Heart left ventricle (tissue), 16 donors: ENCODE measurements around the gene C1QL3. TPM values are rescaled to one million over a fixed set of nuclear protein-coding genes. Genes with fewer than 3 reads are reported as not detected.

Source experiments
- ATAC-seq, 4 donors: fragments of 200-7000 bp; cut with Tn5 transposase; one replicate each; pipeline ENCODE4 v1.9.1; 2020 to 2022; ENCODE audit warnings: moderate library complexity in 4 of 4, mild to moderate bottlenecking in 3 of 4, moderate number of reproducible peaks in 1 of 4
- DNase-seq, 5 donors: peaks; one replicate each; pipeline ENCODE4 v3.0.0-alpha.2; 2020
- H3K27ac ChIP-seq, 12 donors: fragments of 200-600 bp; sonication (generic) in 4 of 12; one replicate each; pipeline versions ENCODE4 v1.5.0 to v1.8.0; 2016 to 2022; ENCODE audit warnings: mild to moderate bottlenecking in 2 of 12
- H3K27me3 ChIP-seq, 9 donors: fragments of 200-600 bp; sonication (generic) in 2 of 9; one replicate each; pipeline versions ENCODE4 v1.5.1 to v1.8.0; 2016 to 2022; ENCODE audit warnings: mild to moderate bottlenecking in 3 of 9
- H3K36me3 ChIP-seq, 9 donors: fragments of 200-600 bp; sonication (generic) in 2 of 9; one replicate each; pipeline versions ENCODE4 v1.5.0 to v1.8.0; 2018 to 2022; ENCODE audit warnings: mild to moderate bottlenecking in 2 of 9
- H3K4me1 ChIP-seq, 12 donors: fragments of 200-600 bp; sonication (generic) in 4 of 12; one replicate each; pipeline versions ENCODE4 v1.5.0 to v1.8.0; 2016 to 2022; ENCODE audit warnings: mild to moderate bottlenecking in 3 of 12
- H3K4me3 ChIP-seq, 12 donors: fragments of 200-600 bp; sonication (generic) in 4 of 12; one replicate each; pipeline versions ENCODE4 v1.5.0 to v1.8.0; 2017 to 2022; ENCODE audit warnings: mild to moderate bottlenecking in 9 of 12, moderate library complexity in 4 of 12
- H3K9me3 ChIP-seq, 12 donors: fragments of 200-600 bp; sonication (generic) in 4 of 12; one replicate each; pipeline versions ENCODE4 v1.5.0 to v1.8.0; 2016 to 2022; ENCODE audit warnings: mild to moderate bottlenecking in 1 of 12
- CTCF ChIP-seq, 12 donors: fragments of 200-600 bp; sonication (generic) in 4 of 12; IDR thresholded peaks; one replicate each; pipeline versions ENCODE4 v1.5.0 to v1.8.0; 2018 to 2022; ENCODE audit warnings: antibody characterized with exemption in 12 of 12, mild to moderate bottlenecking in 5 of 12
- POLR2A ChIP-seq, 2 donors: fragments of 450-650 bp; IDR thresholded peaks; one replicate each; pipeline ENCODE4 v1.6.1; 2017; ENCODE audit warnings: antibody characterized with exemption in 2 of 2, mild to moderate bottlenecking in 2 of 2, moderate library complexity in 2 of 2
- WGBS, 4 donors: extraction: QIAGEN DNeasy Blood & Tissue Kit in 2 of 4; methylation state at CpG; one replicate each; pipeline versions ENCODE4 v1.1.5 to v1.1.7; 2013 to 2018; 5-methylcytosine and 5-hydroxymethylcytosine counted together
- intact Hi-C, 10 donors: fragments of 100-400 bp; cut with DNase I; formaldehyde crosslinking; loops; one replicate each; pipeline versions ENCODE4 v1.11.1 to v1.14.2; 2022
- polyA plus RNA-seq, 2 donors: library from polyadenylated mRNA; stranded (reverse); fragments of 200-250 nt; gene quantifications; one replicate each; pipeline ENCODE4 v1.2.3, GENCODE V29; 2013
- total RNA-seq, 9 donors: library from RNA; depleted of rRNA in 2 of 9; stranded (reverse); fragments of >200 nt in 2 of 9; fragmentation: NEBNext Ultra II Directional in 3 of 9; extraction: Animal tissue kit (Norgen Biotek cat#: 25700) in 3 of 9; gene quantifications; one replicate each; pipeline versions ENCODE4 v1.1.0 to v1.2.4, GENCODE V29; 2016 to 2023
- donor health status: ischemic (EF 13 %, LVEDD 7.1; RV severe dilation, severe dysfunction).
- donor health status: healthy with polysubstance abuse.
- donor health status: DM: no; HTN: yes; CAD: no.
- donor health status: DM: no; HTN: no; CAD: no.
- donor health status: ischemic (EF 25% LVEDD 6.9; RV normal size, moderate dysfunction).
- donor health status: ischemic (EF 25% LVEDD 5.7; RV mildly dilated, moderate dysfunction).
- donor health status: healthy.
- donor health status: DM: yes; HTN: yes; CAD: no.
- donor health status: ischemic (EF 35%, LVEDD 5.7; RV mildly dilated, moderate dysfunction).
- donor health status: nonischemic (EF 11% LVEDD 7.7; RV severe dilation, severe dysfunction).
- donor health status: DM: yes; HTN: yes; CAD: no.
- donor health status: PGD.
- donor health status: ischemic (EF 29% LVEDD 5.4; RV normal size, mild dysfunction).
- donor health status: nonischemic (EF 23%, LVEDD 6.1; RV moderate dilation, normal function).

C1QL3 gene
- total and polyA plus RNA-seq, 11 donors: 0.03 TPM; not detected in 10

DNA sequence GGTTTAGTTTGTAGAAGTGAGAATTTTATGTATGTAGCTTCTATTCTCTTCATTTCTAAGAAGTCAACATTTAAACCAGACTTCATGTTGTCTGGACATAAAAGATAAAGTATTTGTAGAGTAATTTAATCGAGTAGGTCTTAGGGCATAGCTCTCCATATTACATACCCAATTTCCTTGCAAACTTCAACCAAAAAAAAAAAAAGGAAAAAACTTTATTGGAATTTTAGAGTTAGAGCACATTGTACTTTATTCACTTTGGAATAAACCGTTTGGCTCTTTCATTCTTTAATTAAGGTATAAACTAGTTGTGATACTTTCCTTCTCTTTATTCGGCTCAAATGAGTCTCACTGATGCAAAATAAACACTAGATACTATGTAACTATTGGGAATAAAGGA is 48.9 kb downstream of the C1QL3 start:
- no peak for ATAC-seq
- 84 to 94% (median 90%) methylated on average over 3 of the region's 3 CpGs for WGBS, 4 donors
- Histone ChIP-seq H3K4me3 (no peak overlapping the region), H3K27me3 (no peaks in the 10 kb centered on the region), H3K27ac (no peak overlapping the region), H3K9me3 (no peaks in the 10 kb centered on the region), H3K36me3 (peaks cover 0 to 6% (median 0%) of the 10 kb centered on the region in 9 donors), H3K4me1 (no peaks in the 10 kb centered on the region)
- TF ChIP-seq POLR2A (IDR thresholded peaks at IDR 0.05): no peak
- TF ChIP-seq CTCF (IDR thresholded peaks at IDR 0.05): no peak
- no peak for DNase-seq
- intact Hi-C loops: loop anchor here in 1 of 10 donors (10.0 kb wide), 1 partner anchor 58 kb away; no protein-coding TSS in a partner anchor

DNA sequence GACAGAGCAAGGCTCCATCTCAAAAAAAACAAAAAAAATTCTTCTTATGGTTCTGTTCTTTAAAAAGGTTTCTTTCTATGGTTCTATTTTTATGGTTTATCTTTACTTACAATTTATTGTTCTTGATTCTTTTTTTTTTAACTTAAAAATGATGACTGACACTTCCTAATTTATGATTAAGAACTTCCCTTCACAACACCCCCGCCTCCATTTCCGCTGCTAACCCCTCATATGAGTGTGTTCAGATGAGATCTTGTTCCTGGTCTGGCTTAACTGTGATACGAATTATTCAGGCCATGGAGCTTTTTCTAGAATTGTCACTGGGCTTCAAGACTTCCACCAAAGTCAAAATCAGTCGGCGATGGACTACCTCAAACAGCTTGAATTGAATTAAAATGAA is 50.9 kb downstream of the C1QL3 start:
- H3K27me3 ChIP-seq: no peaks in the 10 kb centered on the region
- H3K27ac ChIP-seq: no peak overlapping the region
- H3K4me1 ChIP-seq: no peaks in the 10 kb centered on the region
- WGBS, 4 donors: 71 to 82% (median 75%) methylated on average over 5 of the region's 5 CpGs
- intact Hi-C loops: loop anchor here in 1 of 10 donors (10.0 kb wide), 1 partner anchor 56 kb away; no protein-coding TSS in a partner anchor
- no peak overlapping the region for H3K4me3 ChIP-seq
- H3K9me3 ChIP-seq: no peaks in the 10 kb centered on the region
- ATAC-seq (no peak), DNase-seq (no peak)
- H3K36me3 ChIP-seq: peaks cover 0 to 6% (median 0%) of the 10 kb centered on the region in 9 donors
- TF ChIP-seq POLR2A (IDR thresholded peaks at IDR 0.05): no peak
- no peak for TF ChIP-seq CTCF (IDR thresholded peaks at IDR 0.05)

GRCh38 chr10:16466001-16466400 is 55.7 kb downstream of the C1QL3 start:
- TF ChIP-seq CTCF (IDR thresholded peaks at IDR 0.05): no peak
- TF ChIP-seq POLR2A (IDR thresholded peaks at IDR 0.05): no peak
- intact Hi-C loops: no loop called here
- DNase-seq (no peak), ATAC-seq (no peak)
- 93 to 94% (median 93%) methylated on average over 1 of the region's 1 CpG for WGBS, 4 donors
- Histone ChIP-seq H3K27me3 (no peaks in the 10 kb centered on the region), H3K4me3 (no peak overlapping the region), H3K36me3 (peaks cover 0 to 6% (median 0%) of the 10 kb centered on the region in 9 donors), H3K4me1 (no peaks in the 10 kb centered on the region), H3K9me3 (no peaks in the 10 kb centered on the region), H3K27ac (no peak overlapping the region)

Other genes with a start within 250 kb of the C1QL3 start
- 10 to 100 TPM in 8 of 9 donors, 1 to 10 TPM in 1; 7.4 to 19.3 (median 13.0) TPM for gene PTER, start 84.9 kb downstream of the C1QL3 start, total RNA-seq
- gene PTER, start 84.9 kb downstream of the C1QL3 start, polyA plus RNA-seq: 1 to 10 TPM; 3.4 to 5.6 TPM